HCT116 (cell line): Measurements from ENCODE around the gene CCDC38. TPM values are rescaled to one million over a fixed set of nuclear protein-coding genes. Genes with fewer than 3 reads are reported as not detected.

Experiments
- ATAC-seq: fragments of 200-7000 bp; cut with Tn5 transposase; 2 replicates; pipeline ENCODE4 v1.9.1; 2020; ENCODE audit warnings: mild to moderate bottlenecking, moderate library complexity
- BruUV-seq: library from RNA; stranded (reverse); fragments of 400-500 nt; replicated peaks from 2 replicates; lab custom pipeline; 2021; lab: Mats Ljungman, UMichigan
- CTCF ChIA-PET: fragments of 300-600 bp; sonication (Branson Sonifier 250); formaldehyde crosslinking; loops from one replicate; lab custom pipeline; 2021; ENCODE audit warnings: antibody characterized with exemption; lab: Charles Lee
- POLR2A ChIA-PET: fragments of 300-600, 350-600 bp; sonication (Branson Sonifier 250); formaldehyde crosslinking; loops from one replicate; lab custom pipeline; 2021; ENCODE audit warnings: antibody characterized with exemption; lab: Charles Lee
- RAD21 ChIA-PET, 2 experiments: fragments of 300-600 bp; sonication (Branson Sonifier 250); formaldehyde crosslinking; loops; one replicate each; lab custom pipeline; 2023; ENCODE audit warnings: low total read pairs in 2 of 2; ENCODE audit not compliant: uncharacterized antibody in 2 of 2, unreplicated experiment in 2 of 2, low non-redundant PET in 1 of 2; lab: Charles Lee
- DNase-seq: peaks from one replicate; pipeline ENCODE4 v3.0.0-alpha.2; 2010; ENCODE audit warnings: low read depth, low spot score
- H2AFZ ChIP-seq: fragments of 200-600 bp; shearing (Covaris generic), sonication (generic); 2 replicates; pipeline ENCODE4 v1.6.1; 2017; ENCODE audit warnings: low read depth, mixed run types, mixed read lengths, antibody characterized with exemption, low read length; ENCODE audit not compliant: poor library complexity, severe bottlenecking
- H3K27ac ChIP-seq: 2 replicates; pipeline ENCODE4 v1.5.1; 2012; ENCODE audit warnings: low read depth, low read length
- H3K27me3 ChIP-seq: fragments of 200-600 bp; sonication (generic); 2 replicates; pipeline ENCODE4 v1.6.1; 2016; ENCODE audit warnings: mixed run types, low read length, mixed read lengths; ENCODE audit not compliant: insufficient read depth
- H3K36me3 ChIP-seq, 2 experiments: fragments of 200-500 bp in 1 of 2; fragments of 200-600 bp in 1 of 2; sonication (Bioruptor generic) in 1 of 2; sonication (generic) in 1 of 2; 2 replicates each; pipeline versions ENCODE4 v1.5.1 to v1.6.1; 2014 to 2016; ENCODE audit warnings: low read length in 2 of 2, inconsistent platforms in 1 of 2, mixed read lengths in 1 of 2, mixed run types in 1 of 2; ENCODE audit not compliant: insufficient read depth in 2 of 2, control insufficient read depth in 1 of 2
- H3K4me1 ChIP-seq, 2 experiments: fragments of 200-600 bp in 1 of 2; sonication (generic) in 1 of 2; 2 replicates each; pipeline versions ENCODE4 v1.5.1 to v1.6.1; 2012 to 2017; ENCODE audit warnings: low read length in 2 of 2, inconsistent platforms in 1 of 2, mild to moderate bottlenecking in 1 of 2, mixed read lengths in 1 of 2, mixed run types in 1 of 2, moderate library complexity in 1 of 2; ENCODE audit not compliant: insufficient read depth in 2 of 2, control insufficient read depth in 1 of 2
- H3K4me2 ChIP-seq: fragments of 200-600 bp; sonication (generic); 2 replicates; pipeline ENCODE4 v1.6.1; 2017; ENCODE audit warnings: mixed run types, low read length, mixed read lengths
- H3K4me3 ChIP-seq, 2 experiments: fragments of 200-600 bp in 1 of 2; sonication (generic) in 1 of 2; replicated peaks in 1 of 2; 2 replicates each; pipeline ENCODE4 v1.5.1; 2011 to 2016; ENCODE audit warnings: low read length in 2 of 2, control low read depth in 1 of 2, low read depth in 1 of 2, mild to moderate bottlenecking in 1 of 2, mixed read lengths in 1 of 2, mixed run types in 1 of 2
- H3K79me2 ChIP-seq: fragments of 200-600 bp; sonication (generic); 2 replicates; pipeline ENCODE4 v1.6.1; 2017; ENCODE audit warnings: mild to moderate bottlenecking, mixed run types, low read length, moderate library complexity, mixed read lengths; ENCODE audit not compliant: insufficient read depth
- H3K9ac ChIP-seq: fragments of 200-600 bp; sonication (generic); 2 replicates; pipeline ENCODE4 v1.6.1; 2016; ENCODE audit warnings: low read length, mixed read lengths
- H3K9me2 ChIP-seq: fragments of 200-600 bp; sonication (generic), shearing (Covaris generic); 2 replicates; pipeline ENCODE4 v1.6.1; 2017; ENCODE audit warnings: mixed run types, mild to moderate bottlenecking, moderate library complexity; ENCODE audit not compliant: insufficient read depth
- H3K9me3 ChIP-seq, 2 experiments: fragments of 200-500 bp in 1 of 2; fragments of 200-600 bp in 1 of 2; sonication (Bioruptor generic) in 1 of 2; sonication (generic) in 1 of 2; 2 replicates each; pipeline ENCODE4 v1.6.1; 2014 to 2017; ENCODE audit warnings: low read length in 2 of 2, mixed read lengths in 2 of 2, inconsistent platforms in 1 of 2, low read depth in 1 of 2, mild to moderate bottlenecking in 1 of 2, mixed run types in 1 of 2, moderate library complexity in 1 of 2; ENCODE audit not compliant: control insufficient read depth in 1 of 2, insufficient read depth in 1 of 2
- H4K20me1 ChIP-seq: fragments of 200-600 bp; sonication (generic), shearing (Covaris generic); 2 replicates; pipeline ENCODE4 v1.6.1; 2017; ENCODE audit warnings: mixed run types, mild to moderate bottlenecking, moderate library complexity; ENCODE audit not compliant: insufficient read depth
- CBX3 ChIP-seq: IDR thresholded peaks from 2 replicates; pipeline ENCODE4 v1.6.1; 2012; ENCODE audit warnings: low read depth
- ELF1 ChIP-seq: IDR thresholded peaks from 2 replicates; pipeline ENCODE4 v1.6.1; 2012; ENCODE audit warnings: low read depth, borderline replicate concordance
- intact Hi-C: fragments of 100-400 bp; cut with micrococcal nuclease; formaldehyde crosslinking; loops from 2 replicates; pipeline ENCODE4 v1.10.0; 2022
- total RNA-seq: library from RNA; stranded (reverse); gene quantifications from one replicate; pipeline ENCODE4 v1.2.1, GENCODE V29; 2021; ENCODE audit not compliant: unreplicated experiment
- TF ChIP-seq, protein P1 (sequence below), 3 experiments: fragments of 200-600 bp in 1 of 3; sonication (generic) in 1 of 3; IDR thresholded peaks in 2 of 3; conservative IDR thresholded peaks in 1 of 3; 2 replicates each; pipeline ENCODE4 v1.5.1; 2012 to 2017; ENCODE audit warnings: low read depth in 2 of 3, low read length in 2 of 3, antibody characterized with exemption in 1 of 3, borderline replicate concordance in 1 of 3, control low read depth in 1 of 3, mild to moderate bottlenecking in 1 of 3, mixed read lengths in 1 of 3, mixed run types in 1 of 3, moderate library complexity in 1 of 3; ENCODE audit not compliant: insufficient read depth in 1 of 3
- TF ChIP-seq, protein P2 (sequence below): IDR thresholded peaks from 2 replicates; pipeline ENCODE4 v1.6.1; 2011; ENCODE audit warnings: mild to moderate bottlenecking, low read length, moderate library complexity; ENCODE audit not compliant: insufficient replicate concordance; ENCODE audit errors: extremely low read depth

The CCDC38 gene
- total RNA-seq, 1 experiment from 2014 or later: 0.27 TPM

DNA sequence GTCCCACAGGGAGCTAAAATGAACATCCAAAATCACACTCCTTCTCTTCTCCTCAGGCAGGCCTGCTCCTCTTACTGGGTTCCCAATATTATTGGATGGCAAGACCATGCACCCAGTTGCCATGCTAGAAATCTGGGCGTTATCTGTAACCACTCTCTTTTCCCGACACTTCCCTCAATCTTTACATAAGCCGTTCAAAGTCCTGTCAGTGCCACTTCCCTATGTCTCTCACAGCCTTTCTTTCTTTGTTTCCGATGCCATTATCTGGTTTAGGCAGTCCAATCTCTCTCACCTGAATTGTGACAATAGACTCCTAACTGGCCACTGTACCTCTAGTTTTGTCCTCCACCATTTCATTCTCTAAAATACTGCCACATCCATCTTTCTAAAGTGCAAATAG, 59.5 kb downstream of the CCDC38 start:
- no TSS peak for BruUV-seq
- ATAC-seq: no peak

More for the DNA sequence above, 59.5 kb downstream of the CCDC38 start:
- H4K20me1 ChIP-seq: no peaks in the 10 kb centered on the region
- no peak overlapping the region for H2AFZ ChIP-seq
- no peak for TF ChIP-seq CBX3
- TF ChIP-seq, protein P1, sequence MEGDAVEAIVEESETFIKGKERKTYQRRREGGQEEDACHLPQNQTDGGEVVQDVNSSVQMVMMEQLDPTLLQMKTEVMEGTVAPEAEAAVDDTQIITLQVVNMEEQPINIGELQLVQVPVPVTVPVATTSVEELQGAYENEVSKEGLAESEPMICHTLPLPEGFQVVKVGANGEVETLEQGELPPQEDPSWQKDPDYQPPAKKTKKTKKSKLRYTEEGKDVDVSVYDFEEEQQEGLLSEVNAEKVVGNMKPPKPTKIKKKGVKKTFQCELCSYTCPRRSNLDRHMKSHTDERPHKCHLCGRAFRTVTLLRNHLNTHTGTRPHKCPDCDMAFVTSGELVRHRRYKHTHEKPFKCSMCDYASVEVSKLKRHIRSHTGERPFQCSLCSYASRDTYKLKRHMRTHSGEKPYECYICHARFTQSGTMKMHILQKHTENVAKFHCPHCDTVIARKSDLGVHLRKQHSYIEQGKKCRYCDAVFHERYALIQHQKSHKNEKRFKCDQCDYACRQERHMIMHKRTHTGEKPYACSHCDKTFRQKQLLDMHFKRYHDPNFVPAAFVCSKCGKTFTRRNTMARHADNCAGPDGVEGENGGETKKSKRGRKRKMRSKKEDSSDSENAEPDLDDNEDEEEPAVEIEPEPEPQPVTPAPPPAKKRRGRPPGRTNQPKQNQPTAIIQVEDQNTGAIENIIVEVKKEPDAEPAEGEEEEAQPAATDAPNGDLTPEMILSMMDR (IDR thresholded peaks at IDR 0.05 in 2 of 3, conservative IDR thresholded peaks at IDR 0.05 in 1 of 3; ENCODE audit: borderline replicate concordance in 1 of 3, insufficient read depth in 1 of 3, low read depth in 2 of 3, low read length in 2 of 3): no peak
- TF ChIP-seq, protein P2, sequence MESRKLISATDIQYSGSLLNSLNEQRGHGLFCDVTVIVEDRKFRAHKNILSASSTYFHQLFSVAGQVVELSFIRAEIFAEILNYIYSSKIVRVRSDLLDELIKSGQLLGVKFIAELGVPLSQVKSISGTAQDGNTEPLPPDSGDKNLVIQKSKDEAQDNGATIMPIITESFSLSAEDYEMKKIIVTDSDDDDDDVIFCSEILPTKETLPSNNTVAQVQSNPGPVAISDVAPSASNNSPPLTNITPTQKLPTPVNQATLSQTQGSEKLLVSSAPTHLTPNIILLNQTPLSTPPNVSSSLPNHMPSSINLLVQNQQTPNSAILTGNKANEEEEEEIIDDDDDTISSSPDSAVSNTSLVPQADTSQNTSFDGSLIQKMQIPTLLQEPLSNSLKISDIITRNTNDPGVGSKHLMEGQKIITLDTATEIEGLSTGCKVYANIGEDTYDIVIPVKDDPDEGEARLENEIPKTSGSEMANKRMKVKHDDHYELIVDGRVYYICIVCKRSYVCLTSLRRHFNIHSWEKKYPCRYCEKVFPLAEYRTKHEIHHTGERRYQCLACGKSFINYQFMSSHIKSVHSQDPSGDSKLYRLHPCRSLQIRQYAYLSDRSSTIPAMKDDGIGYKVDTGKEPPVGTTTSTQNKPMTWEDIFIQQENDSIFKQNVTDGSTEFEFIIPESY: no peak
- no peak for TF ChIP-seq ELF1
- no peaks in the 10 kb centered on the region for H3K4me1 ChIP-seq
- no peak overlapping the region for H3K4me2 ChIP-seq
- no peak overlapping the region for H3K9ac ChIP-seq
- CTCF ChIA-PET: no interaction called here
- H3K27me3 ChIP-seq: no peaks in the 10 kb centered on the region
- RAD21 ChIA-PET: no interaction called here
- no peaks in the 10 kb centered on the region for H3K36me3 ChIP-seq
- no peaks in the 10 kb centered on the region for H3K79me2 ChIP-seq
- H3K9me2 ChIP-seq: no peaks in the 10 kb centered on the region
- POLR2A ChIA-PET: no interaction called here
- no peak overlapping the region for H3K27ac ChIP-seq
- intact Hi-C loops: no loop called here
- DNase-seq: no peak
- no peaks in the 10 kb centered on the region; a peak in 1 of 4 replicates for H3K9me3 ChIP-seq
- no peak overlapping the region for H3K4me3 ChIP-seq
